Kidney capillary endothelial cell (primary cell): ENCODE measurements around the gene PSME4.

ENCODE experiments used
- DNase-seq: peaks from one replicate; pipeline ENCODE4 v3.0.0-alpha.2; 2018; ENCODE audit warnings: low spot score

The PSME4 gene

GRCh38 chr2:53970724-53971602 is at the start of gene PSME4:
Gene PSME4, minus strand, starts transcription at chr2:53970993. Its CDS starts 209 bp downstream, at chr2:53970784.
- DNase-seq: peak; percentile 77

- DNase-seq: no peak
Observed at GRCh38 chr2:54015798-54016699, 45.3 kb upstream of the PSME4 start.

GRCh38 chr2:54013996-54014395 is 43.2 kb upstream of the PSME4 start:
- no peak for DNase-seq

- DNase-seq: no peak
Observed at GRCh38 chr2:54012538-54013141, 41.8 kb upstream of the PSME4 start.

- DNase-seq: no peak
Observed at GRCh38 chr2:54009549-54009948, 38.8 kb upstream of the PSME4 start.

- no peak for DNase-seq
Observed at GRCh38 chr2:54008439-54008838, 37.6 kb upstream of the PSME4 start.

GRCh38 chr2:54000524-54000923 is 29.7 kb upstream of the PSME4 start:
- DNase-seq: no peak

GRCh38 chr2:54000122-54000521 is 29.3 kb upstream of the PSME4 start:
- DNase-seq: no peak

- no peak for DNase-seq
Observed at GRCh38 chr2:53998834-53999233, 28.0 kb upstream of the PSME4 start.

GRCh38 chr2:53994818-53995808 is 24.3 kb upstream of the PSME4 start:
- DNase-seq: no peak

GRCh38 chr2:53991948-53992347 is 21.2 kb upstream of the PSME4 start:
- DNase-seq: no peak

GRCh38 chr2:53989210-53989862 is 18.5 kb upstream of the PSME4 start:
- no peak for DNase-seq

GRCh38 chr2:53987336-53987921 is 16.6 kb upstream of the PSME4 start:
- no peak for DNase-seq

- no peak for DNase-seq
Observed at GRCh38 chr2:53985646-53986045, 14.9 kb upstream of the PSME4 start.

GRCh38 chr2:53969968-53970723 is 647 bp downstream of the PSME4 start:
- peak; percentile 49 for DNase-seq

GRCh38 chr2:53969285-53969967 is 1.4 kb downstream of the PSME4 start:
- DNase-seq: peak; percentile 73

- DNase-seq: no peak
Observed at GRCh38 chr2:53964987-53965687, 5.7 kb downstream of the PSME4 start.

- no peak for DNase-seq
Observed at GRCh38 chr2:53964257-53964952, 6.4 kb downstream of the PSME4 start.
